NB4 (cell line): ENCODE measurements around the gene TRIM2.

Source experiments
- CTCF ChIP-seq: IDR thresholded peaks from one replicate; pipeline ENCODE4 v1.5.1; 2012; ENCODE audit warnings: low read depth, low read length
- POLR2A ChIP-seq: IDR thresholded peaks from 2 replicates; pipeline ENCODE4 v1.6.1; 2011; ENCODE audit warnings: mild to moderate bottlenecking; ENCODE audit not compliant: insufficient read length; ENCODE audit errors: extremely low read depth

GRCh38 chr4:153249199-153250041 lies 45.2 kb downstream of the TRIM2 start:
- TF ChIP-seq CTCF (no peak), POLR2A (no peak)
